ENCODE measurements around the gene PLD3.

GRCh38 chr19:40348961-40349507 is 539 bp downstream of the PLD3 start:
- TF ChIP-seq CTCF (IDR thresholded peaks at IDR 0.05; ENCODE audit: low read length) (no peak), EZH2 (IDR thresholded peaks at IDR 0.05; ENCODE audit: borderline replicate concordance, low read length) (no peak)
